Activated T-cell treated with anti-CD3 and anti-CD28 coated beads for 4 hours (primary cell): ENCODE data around the gene CCDC47.

Experiments
- DNase-seq: peaks from one replicate; pipeline ENCODE4 v3.0.0-alpha.2; 2020

The CCDC47 gene

DNA sequence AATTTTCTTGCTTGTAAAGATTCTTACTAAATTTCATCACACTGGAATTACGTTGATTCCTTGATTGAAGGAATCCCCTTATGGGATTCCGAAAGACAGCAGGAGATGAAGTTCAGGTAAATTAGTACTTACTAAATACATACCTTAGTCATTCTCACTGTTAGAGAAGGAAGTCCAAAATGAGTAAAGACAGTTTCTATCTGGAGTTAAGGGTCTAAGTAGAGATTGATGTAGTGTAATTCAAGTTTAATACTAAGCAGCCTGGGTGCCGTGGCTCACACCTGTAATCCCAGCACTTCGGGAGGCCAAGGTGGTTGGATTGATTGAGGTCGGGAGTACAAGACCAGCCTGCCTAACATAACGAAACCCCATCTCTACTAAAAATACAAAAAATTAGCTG, 10.1 kb upstream of the CCDC47 start:
- no peak for DNase-seq

DNA sequence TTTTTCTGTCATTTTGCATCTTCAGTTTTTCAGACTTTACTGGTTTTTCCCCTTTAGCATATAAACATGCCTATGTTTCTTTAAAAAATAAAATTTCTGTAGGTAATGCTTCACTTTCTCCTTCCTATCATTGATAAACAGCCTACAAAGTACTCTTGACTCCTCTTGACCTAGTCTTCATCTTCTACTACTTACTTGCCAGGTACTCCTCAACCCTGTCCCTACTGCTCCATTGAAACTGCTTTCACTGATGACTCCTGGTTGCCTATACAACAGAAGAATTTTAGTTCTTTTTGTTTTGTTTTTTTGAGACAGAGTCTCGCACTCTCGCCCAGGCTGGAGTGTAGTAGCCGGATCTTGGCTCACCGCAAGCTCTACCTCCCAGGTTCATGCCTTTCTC, 7.5 kb upstream of the CCDC47 start:
- DNase-seq: no peak

- DNase-seq: no peak
Measured at GRCh38 chr17:63780507-63780906, 7.1 kb upstream of the CCDC47 start.

- DNase-seq: no peak
Measured at GRCh38 chr17:63775420-63775819, 2.0 kb upstream of the CCDC47 start.

GRCh38 chr17:63774969-63775265, 1.5 kb upstream of the CCDC47 start:
- no peak for DNase-seq

GRCh38 chr17:63774141-63774968, 958 bp upstream of the CCDC47 start, which contains the start of gene DDX42:
TSS of gene DDX42 (plus strand) at chr17:63774170. CDS start at chr17:63787050, 12,880 bp downstream.
- peak; percentile 89 for DNase-seq

- no peak for DNase-seq
Measured at GRCh38 chr17:63772801-63773271, 561 bp downstream of the CCDC47 start.

GRCh38 chr17:63768433-63768832, 5.0 kb downstream of the CCDC47 start:
- DNase-seq: no peak

GRCh38 chr17:63766754-63767153, 6.6 kb downstream of the CCDC47 start:
- DNase-seq: no peak

DNA sequence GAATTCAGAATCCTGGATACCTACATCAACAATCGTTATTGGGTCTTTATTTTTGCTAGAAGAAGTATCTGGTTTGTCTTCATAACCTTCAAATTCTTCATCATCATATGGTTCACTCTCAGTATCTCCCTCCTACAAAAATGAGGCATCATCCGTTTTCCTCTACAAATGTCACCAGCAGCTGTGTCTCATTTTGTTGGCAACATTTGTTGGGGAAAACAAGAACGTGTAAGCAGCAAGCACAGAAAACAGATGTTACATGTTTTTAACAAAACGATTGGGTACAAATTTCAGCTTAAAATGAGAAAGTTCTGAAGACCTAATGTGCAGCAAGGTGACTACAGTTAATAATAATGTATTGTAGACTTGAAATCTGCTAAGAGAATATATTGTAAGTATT, 8.7 kb downstream of the CCDC47 start:
- no peak for DNase-seq

GRCh38 chr17:63762161-63763078, 11.0 kb downstream of the CCDC47 start:
- DNase-seq: no peak

- no peak for DNase-seq
Measured at GRCh38 chr17:63760771-63761539, 12.4 kb downstream of the CCDC47 start.

- DNase-seq: no peak
Measured at GRCh38 chr17:63758428-63758827, 15.0 kb downstream of the CCDC47 start.

GRCh38 chr17:63754046-63754445, 19.4 kb downstream of the CCDC47 start:
- no peak for DNase-seq

GRCh38 chr17:63753215-63753614, 20.2 kb downstream of the CCDC47 start:
- no peak for DNase-seq

DNA sequence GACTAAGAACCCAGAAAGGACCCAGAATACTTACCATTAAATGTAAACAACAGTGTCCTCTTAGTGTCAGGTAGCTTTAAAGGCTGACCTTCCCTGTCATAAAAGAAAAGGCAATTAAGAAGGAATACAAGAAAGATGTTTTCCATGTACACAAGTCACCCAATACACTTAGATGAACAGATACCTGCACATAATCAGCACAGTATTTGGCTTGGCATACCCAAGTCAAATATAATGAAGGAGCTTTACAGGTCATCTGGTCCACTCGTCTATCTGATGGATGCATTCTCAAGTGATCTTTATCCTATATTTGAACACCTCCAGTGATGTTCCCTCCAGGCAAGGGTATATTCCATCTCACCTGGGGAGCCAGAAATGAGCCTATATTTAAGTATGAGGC, 20.7 kb downstream of the CCDC47 start:
- DNase-seq: no peak

- no peak for DNase-seq
Measured at GRCh38 chr17:63751806-63752205, 21.6 kb downstream of the CCDC47 start.

DNA sequence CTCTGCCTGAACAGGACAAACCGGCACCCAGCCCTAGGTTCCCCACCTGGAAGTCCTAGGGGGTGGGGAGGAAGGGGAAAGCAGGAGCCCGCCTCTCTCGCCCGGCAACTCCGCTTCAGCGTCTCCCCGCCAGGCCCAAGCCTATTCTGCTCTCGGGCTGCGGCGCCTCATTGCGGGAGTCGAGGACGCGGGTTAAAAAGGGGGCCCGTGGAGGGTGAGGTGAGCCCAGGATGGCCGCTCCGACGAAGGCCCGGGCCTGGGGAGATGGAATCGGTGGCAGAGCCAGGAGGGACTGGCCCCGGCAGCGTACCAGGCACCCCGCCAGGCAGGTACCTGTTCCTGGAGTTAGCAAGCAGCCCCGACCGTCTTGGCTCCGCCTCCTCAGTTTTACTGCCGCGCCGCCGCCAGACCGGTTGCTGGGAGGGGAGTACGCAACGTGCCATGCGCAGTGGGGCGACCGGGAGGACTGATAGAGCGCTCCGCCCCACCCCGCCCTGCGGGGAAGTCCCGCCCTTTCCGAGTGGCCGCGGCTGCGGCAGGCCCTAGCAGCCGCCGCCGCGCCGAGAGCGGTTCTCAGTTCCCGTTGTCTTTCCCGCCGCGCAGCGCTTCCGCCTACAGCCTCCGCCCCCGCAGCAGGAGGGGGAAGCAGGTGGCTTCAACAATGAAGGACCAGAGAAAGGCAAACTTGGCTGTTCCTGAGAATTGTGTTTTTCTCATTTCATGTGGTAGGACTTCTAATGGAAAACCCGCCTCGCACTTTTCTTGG, 31.8 kb downstream of the CCDC47 start, which contains the start of gene STRADA:
TSS of gene STRADA (minus strand) at position 392 of the 766 bp plus-strand sequence. CDS start 13,430 bp downstream, outside the sequence.
- peak; percentile 97 for DNase-seq

GRCh38 chr17:63741143-63741407, 32.3 kb downstream of the CCDC47 start:
- no peak for DNase-seq

DNA sequence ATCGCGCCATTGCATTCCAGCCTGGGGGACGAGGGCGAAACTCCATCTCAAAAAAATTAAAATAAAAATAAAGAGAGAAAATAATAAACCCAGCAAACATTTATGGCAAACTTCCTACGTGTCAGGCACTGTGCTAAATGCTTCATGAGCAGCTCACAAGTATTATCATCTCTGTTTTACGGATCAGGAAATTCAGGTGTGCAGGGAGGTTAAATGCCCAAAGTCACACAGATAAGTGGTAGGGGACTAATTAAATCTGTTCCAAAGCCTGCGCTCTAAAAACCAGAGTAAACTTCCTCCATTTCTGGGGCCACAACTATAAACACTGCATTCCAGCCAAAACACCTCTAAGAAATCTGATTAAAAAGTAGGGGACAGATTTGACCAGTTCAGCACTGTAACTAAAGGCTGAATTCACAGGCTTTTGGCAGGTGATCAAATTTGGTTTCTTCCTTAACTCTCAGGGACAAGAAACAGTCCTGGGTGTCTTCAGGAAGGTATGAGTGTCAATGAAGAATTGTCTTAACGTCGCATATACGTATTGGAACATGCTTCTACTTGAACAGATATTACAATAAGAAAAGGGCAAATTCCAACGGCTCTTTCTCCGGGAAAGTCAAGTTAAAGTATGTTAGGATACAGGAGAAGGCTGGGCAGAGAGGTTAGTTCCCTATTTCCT, 32.8 kb downstream of the CCDC47 start:
- no peak for DNase-seq

GRCh38 chr17:63735691-63736090, 37.7 kb downstream of the CCDC47 start:
- no peak for DNase-seq

GRCh38 chr17:63722403-63722802, 51.0 kb downstream of the CCDC47 start:
- DNase-seq: no peak
